Measurements from ENCODE around the gene TFG. TPM values are rescaled to one million over a fixed set of nuclear protein-coding genes. Genes with fewer than 3 reads are reported as not detected.

The TFG gene
- total RNA-seq, 1 donor from 2014 or later, result 64.9 TPM

- Histone ChIP-seq H3K27me3 (no peaks in the 10 kb centered on the region), H3K4me3 (no peak overlapping the region), H3K36me3 (no peaks in the 10 kb centered on the region), H3K27ac (no peak overlapping the region), H3K4me1 (no peaks in the 10 kb centered on the region), H3K9me3 (no peaks in the 10 kb centered on the region)
- no peak for TF ChIP-seq CTCF (IDR thresholded peaks at IDR 0.05)
- intact Hi-C loops (cut with DNase I), result no loop called here
- no peak for DNase-seq (ENCODE audit: low spot score in 2 of 2)
Observed at GRCh38 chr3:100696161-100696560, 13.1 kb upstream of the TFG start.

GRCh38 chr3:100697172-100697571 lies 12.1 kb upstream of the TFG start:
- Histone ChIP-seq H3K36me3 (no peaks in the 10 kb centered on the region), H3K27me3 (no peaks in the 10 kb centered on the region), H3K4me1 (no peaks in the 10 kb centered on the region), H3K9me3 (no peaks in the 10 kb centered on the region), H3K4me3 (no peak overlapping the region), H3K27ac (no peak overlapping the region)
- TF ChIP-seq CTCF (IDR thresholded peaks at IDR 0.05), result no peak
- intact Hi-C loops (cut with DNase I), result no loop called here
- DNase-seq (ENCODE audit: low spot score in 2 of 2), result no peak

GRCh38 chr3:100697723-100698285 lies 11.5 kb upstream of the TFG start:
- Histone ChIP-seq H3K9me3 (no peaks in the 10 kb centered on the region), H3K4me3 (no peak overlapping the region), H3K4me1 (no peaks in the 10 kb centered on the region), H3K27ac (no peak overlapping the region), H3K36me3 (no peaks in the 10 kb centered on the region), H3K27me3 (no peaks in the 10 kb centered on the region)
- intact Hi-C loops (cut with DNase I), result no loop called here
- DNase-seq (ENCODE audit: low spot score in 2 of 2), result no peak
- no peak for TF ChIP-seq CTCF (IDR thresholded peaks at IDR 0.05)

GRCh38 chr3:100698736-100699135 lies 10.6 kb upstream of the TFG start:
- Histone ChIP-seq H3K27me3 (no peaks in the 10 kb centered on the region), H3K36me3 (no peaks in the 10 kb centered on the region), H3K4me1 (no peaks in the 10 kb centered on the region), H3K27ac (no peak overlapping the region), H3K4me3 (no peak overlapping the region), H3K9me3 (no peaks in the 10 kb centered on the region)
- no peak for DNase-seq (ENCODE audit: low spot score in 2 of 2)
- TF ChIP-seq CTCF (IDR thresholded peaks at IDR 0.05), result no peak
- intact Hi-C loops (cut with DNase I), result no loop called here

GRCh38 chr3:100700708-100701107 lies 8.6 kb upstream of the TFG start:
- Histone ChIP-seq H3K36me3 (no peaks in the 10 kb centered on the region), H3K4me1 (no peaks in the 10 kb centered on the region), H3K27ac (no peak overlapping the region), H3K4me3 (no peak overlapping the region), H3K27me3 (no peaks in the 10 kb centered on the region), H3K9me3 (no peaks in the 10 kb centered on the region)
- intact Hi-C loops (cut with DNase I), result no loop called here
- no peak for DNase-seq (ENCODE audit: low spot score in 2 of 2)
- TF ChIP-seq CTCF (IDR thresholded peaks at IDR 0.05), result no peak

Data from ascending aorta (tissue), 2 donors.